ENCODE results near the gene SPSB3.

DNA sequence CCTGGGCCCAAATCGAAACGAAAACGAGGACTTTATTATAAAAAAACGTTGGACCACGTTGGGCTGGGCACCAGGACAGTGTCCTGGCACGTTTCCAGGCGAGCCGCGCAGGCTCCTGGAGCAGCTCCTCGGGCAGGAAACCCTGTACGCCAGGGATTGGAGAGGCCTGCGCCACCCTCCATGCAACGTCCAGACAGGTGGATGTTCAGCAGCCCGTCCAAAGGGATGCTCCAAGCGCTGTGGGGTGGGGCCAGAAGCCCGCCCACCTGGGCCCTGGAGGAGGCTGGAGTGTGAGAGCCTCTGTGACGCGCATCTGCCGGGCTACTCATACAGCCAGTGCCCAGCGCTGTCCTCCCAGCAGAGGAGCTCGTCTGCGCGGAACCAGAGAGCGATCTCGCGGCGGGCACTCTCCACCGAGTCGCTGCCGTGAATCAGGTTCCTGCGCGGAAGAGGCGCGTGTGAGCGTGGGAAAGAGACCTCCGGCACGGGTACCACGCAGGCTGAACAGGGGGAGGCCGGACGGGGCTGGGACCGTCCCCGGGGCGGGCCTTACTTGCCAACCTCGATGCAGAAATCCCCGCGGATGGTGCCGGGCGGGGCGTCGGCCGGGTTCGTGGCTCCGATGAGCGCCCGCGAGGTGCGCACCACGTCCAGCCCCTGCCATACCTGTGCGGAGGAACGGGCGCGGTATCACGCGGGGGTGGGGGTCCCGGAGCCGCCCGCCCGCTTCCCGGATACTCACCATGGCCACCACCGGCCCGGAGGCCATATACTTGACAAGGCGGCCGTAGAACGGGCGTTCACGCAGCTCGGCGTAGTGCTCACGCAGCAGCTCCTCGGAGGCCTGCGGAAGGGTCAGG is 11.8 kb downstream of the SPSB3 start:
- TF ChIP-seq, protein P1, sequence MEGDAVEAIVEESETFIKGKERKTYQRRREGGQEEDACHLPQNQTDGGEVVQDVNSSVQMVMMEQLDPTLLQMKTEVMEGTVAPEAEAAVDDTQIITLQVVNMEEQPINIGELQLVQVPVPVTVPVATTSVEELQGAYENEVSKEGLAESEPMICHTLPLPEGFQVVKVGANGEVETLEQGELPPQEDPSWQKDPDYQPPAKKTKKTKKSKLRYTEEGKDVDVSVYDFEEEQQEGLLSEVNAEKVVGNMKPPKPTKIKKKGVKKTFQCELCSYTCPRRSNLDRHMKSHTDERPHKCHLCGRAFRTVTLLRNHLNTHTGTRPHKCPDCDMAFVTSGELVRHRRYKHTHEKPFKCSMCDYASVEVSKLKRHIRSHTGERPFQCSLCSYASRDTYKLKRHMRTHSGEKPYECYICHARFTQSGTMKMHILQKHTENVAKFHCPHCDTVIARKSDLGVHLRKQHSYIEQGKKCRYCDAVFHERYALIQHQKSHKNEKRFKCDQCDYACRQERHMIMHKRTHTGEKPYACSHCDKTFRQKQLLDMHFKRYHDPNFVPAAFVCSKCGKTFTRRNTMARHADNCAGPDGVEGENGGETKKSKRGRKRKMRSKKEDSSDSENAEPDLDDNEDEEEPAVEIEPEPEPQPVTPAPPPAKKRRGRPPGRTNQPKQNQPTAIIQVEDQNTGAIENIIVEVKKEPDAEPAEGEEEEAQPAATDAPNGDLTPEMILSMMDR (IDR thresholded peaks at IDR 0.05 in 8 of 11, conservative IDR thresholded peaks at IDR 0.05 in 3 of 11), result no peak
- TF ChIP-seq POLR2A (IDR thresholded peaks at IDR 0.05), result no peak
- TF ChIP-seq POLR2AphosphoS5 (IDR thresholded peaks at IDR 0.05), result peak; percentile 73 to 87 (median 77)
